ENCODE data around the gene RGMA.

DNA sequence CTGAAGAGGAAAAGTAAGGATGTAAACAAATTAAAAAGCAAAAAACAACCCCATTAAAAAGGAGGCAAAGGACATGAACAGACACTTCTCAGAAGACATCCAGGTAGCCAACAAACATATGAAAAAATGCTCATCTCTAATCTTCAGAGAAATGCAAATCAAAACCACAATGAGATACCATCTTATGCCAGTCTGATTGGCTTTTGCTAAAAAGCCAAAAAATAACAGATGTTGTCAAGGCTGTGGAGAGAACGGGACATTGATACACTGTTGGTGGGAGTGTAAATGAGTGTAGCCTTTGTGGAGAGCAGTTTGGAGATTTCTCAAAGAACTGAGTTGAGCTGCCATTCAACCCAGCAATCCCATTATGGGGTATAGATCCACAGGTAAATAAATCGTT, 18.6 kb upstream of the RGMA start:
- TF ChIP-seq, protein P1, sequence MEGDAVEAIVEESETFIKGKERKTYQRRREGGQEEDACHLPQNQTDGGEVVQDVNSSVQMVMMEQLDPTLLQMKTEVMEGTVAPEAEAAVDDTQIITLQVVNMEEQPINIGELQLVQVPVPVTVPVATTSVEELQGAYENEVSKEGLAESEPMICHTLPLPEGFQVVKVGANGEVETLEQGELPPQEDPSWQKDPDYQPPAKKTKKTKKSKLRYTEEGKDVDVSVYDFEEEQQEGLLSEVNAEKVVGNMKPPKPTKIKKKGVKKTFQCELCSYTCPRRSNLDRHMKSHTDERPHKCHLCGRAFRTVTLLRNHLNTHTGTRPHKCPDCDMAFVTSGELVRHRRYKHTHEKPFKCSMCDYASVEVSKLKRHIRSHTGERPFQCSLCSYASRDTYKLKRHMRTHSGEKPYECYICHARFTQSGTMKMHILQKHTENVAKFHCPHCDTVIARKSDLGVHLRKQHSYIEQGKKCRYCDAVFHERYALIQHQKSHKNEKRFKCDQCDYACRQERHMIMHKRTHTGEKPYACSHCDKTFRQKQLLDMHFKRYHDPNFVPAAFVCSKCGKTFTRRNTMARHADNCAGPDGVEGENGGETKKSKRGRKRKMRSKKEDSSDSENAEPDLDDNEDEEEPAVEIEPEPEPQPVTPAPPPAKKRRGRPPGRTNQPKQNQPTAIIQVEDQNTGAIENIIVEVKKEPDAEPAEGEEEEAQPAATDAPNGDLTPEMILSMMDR (IDR thresholded peaks at IDR 0.05; ENCODE audit: insufficient read depth, low read depth, low read length): no peak
- TF ChIP-seq EZH2 (IDR thresholded peaks at IDR 0.05; ENCODE audit: insufficient read depth, low read length): no peak
